ENCODE measurements around the gene RAMP2. TPM values are rescaled to one million over a fixed set of nuclear protein-coding genes. Genes with fewer than 3 reads are reported as not detected.

Gene RAMP2
- total RNA-seq, 4 donors from 2014 or later: 4.7 to 23.3 (median 11.8) TPM; not detected in 1

DNA sequence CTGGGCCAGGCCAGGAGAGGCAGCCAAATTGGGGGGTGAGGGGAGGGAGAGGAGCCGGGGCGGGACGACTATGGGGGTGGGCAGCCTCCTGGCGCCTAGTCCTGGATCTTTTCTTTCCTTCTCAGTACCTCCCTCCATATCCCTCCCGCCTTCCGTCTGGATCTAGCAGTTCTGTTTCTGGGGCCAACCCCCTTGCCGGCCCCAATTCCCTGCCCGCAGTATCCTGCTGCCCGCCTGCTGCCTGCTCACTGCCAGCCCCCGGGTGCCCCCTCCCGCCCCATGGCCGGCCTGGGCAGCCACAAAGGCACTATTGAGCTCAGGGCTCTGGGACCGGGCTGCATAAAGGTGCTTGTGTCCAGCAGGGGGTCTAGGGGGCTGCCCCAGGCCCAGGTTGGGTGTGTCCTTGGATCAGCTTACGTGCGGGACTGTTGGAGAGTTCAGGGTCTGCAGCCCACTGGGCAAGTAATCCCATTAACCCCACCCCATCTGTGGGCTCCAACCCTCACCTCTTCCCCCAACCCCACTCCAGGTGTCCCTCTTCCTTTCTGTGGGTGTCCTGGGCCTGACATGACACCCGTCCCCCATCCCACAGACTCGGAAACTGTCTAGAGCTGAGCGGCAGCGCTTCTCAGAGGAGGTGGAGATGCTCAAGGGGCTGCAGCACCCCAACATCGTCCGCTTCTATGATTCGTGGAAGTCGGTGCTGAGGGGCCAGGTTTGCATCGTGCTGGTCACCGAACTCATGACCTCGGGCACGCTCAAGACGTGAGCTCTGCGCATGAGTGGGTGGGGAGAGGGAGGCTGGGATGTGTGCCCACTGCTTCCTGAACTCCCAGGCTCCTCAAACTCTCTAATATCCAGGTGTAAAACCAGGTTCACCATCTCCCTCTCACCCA is 21.4 kb downstream of the RAMP2 start:
- peak overlapping the region; percentile 0 to 53 (median 24) for H3K4me3 ChIP-seq
- WGBS, 2 donors: 17 to 34% methylated on average over 9 to 15 of the region's 29 CpGs
- H3K4me1 ChIP-seq: peaks cover 8 to 79% (median 13%) of the 10 kb centered on the region in 3 donors
- intact Hi-C loops (cut with DNase I): no loop called here
- H3K27ac ChIP-seq: no peak overlapping the region
- no peak for DNase-seq
- H3K9me3 ChIP-seq: no peaks in the 10 kb centered on the region
- peaks cover 0 to 74% (median 19%) of the 10 kb centered on the region in 4 donors for H3K27me3 ChIP-seq
- no peak for TF ChIP-seq POLR2A (IDR thresholded peaks at IDR 0.05)
- TF ChIP-seq, protein P1, sequence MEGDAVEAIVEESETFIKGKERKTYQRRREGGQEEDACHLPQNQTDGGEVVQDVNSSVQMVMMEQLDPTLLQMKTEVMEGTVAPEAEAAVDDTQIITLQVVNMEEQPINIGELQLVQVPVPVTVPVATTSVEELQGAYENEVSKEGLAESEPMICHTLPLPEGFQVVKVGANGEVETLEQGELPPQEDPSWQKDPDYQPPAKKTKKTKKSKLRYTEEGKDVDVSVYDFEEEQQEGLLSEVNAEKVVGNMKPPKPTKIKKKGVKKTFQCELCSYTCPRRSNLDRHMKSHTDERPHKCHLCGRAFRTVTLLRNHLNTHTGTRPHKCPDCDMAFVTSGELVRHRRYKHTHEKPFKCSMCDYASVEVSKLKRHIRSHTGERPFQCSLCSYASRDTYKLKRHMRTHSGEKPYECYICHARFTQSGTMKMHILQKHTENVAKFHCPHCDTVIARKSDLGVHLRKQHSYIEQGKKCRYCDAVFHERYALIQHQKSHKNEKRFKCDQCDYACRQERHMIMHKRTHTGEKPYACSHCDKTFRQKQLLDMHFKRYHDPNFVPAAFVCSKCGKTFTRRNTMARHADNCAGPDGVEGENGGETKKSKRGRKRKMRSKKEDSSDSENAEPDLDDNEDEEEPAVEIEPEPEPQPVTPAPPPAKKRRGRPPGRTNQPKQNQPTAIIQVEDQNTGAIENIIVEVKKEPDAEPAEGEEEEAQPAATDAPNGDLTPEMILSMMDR (IDR thresholded peaks at IDR 0.05): no peak
- peaks cover 0 to 61% (median 18%) of the 10 kb centered on the region in 3 donors for H3K36me3 ChIP-seq

DNA sequence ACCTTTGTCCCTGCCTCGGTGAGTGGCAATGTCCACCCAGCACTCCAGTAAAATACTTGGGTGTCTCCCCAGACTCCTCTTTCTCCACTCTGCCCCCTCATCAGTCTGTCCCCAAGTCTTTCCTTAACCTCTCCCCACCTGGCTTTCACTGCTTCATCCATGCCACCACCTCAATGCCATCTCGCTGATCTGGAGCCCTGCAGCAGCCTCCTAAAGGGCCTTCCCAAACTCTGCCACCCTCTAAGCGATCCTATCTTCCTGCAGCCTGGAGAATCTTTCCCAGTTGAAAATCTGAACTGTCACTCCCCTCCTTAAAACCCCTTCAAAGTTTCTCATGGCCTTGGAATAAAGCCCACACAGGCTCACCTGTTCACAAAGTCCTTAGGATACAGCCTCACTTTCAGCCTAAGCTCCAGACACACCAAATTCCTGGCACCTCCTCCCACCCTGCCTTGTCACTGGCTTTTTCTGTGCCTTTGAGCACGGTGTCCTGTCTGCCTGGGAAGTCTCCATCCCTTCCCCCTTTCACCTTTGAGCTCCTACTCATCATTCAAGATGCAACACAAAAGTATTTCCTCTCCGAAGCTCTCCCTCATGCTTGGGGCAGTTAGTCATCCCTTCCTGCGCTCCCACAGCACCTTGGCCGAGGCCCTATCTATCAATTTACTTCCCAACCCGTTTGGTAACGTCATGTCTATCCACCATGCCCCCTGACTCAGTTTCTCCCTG is 22.2 kb downstream of the RAMP2 start:
- H3K27me3 ChIP-seq: peaks cover 0 to 82% (median 19%) of the 10 kb centered on the region in 4 donors
- intact Hi-C loops (cut with DNase I): no loop called here

DNA sequence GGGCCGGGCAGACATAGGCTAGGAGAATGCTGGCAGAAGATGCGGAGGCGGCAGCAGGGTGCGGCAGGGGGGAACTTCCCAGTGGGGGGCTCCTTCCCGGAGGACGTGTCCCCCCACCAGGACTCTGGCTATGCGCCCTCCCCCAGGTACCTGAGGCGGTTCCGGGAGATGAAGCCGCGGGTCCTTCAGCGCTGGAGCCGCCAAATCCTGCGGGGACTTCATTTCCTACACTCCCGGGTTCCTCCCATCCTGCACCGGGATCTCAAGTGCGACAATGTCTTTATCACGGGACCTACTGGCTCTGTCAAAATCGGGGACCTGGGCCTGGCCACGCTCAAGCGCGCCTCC is 22.7 kb downstream of the RAMP2 start:
- Histone ChIP-seq H3K27me3 (peaks cover 0 to 83% (median 19%) of the 10 kb centered on the region in 4 donors), H3K36me3 (peaks cover 0 to 57% (median 8%) of the 10 kb centered on the region in 3 donors), H3K27ac (no peak overlapping the region), H3K4me1 (peaks cover 8 to 67% (median 13%) of the 10 kb centered on the region in 3 donors), H3K9me3 (no peaks in the 10 kb centered on the region), H3K4me3 (no peak overlapping the region)
- TF ChIP-seq POLR2A (IDR thresholded peaks at IDR 0.05): no peak
- TF ChIP-seq, protein P1 (IDR thresholded peaks at IDR 0.05): no peak
- intact Hi-C loops (cut with DNase I): no loop called here
- DNase-seq: no peak
- 20% methylated on average over 4 of the region's 22 CpGs; no CpG with 5 or more reads in 1 of the 2 donors for WGBS, 2 donors

More for the DNA sequence above, 22.2 kb downstream of the RAMP2 start:
- Histone ChIP-seq H3K4me3 (no peak overlapping the region), H3K4me1 (peaks cover 8 to 72% (median 13%) of the 10 kb centered on the region in 3 donors), H3K36me3 (peaks cover 0 to 61% (median 13%) of the 10 kb centered on the region in 3 donors), H3K9me3 (no peaks in the 10 kb centered on the region), H3K27ac (no peak overlapping the region)
- no peak for DNase-seq
- WGBS, 2 donors: 25 to 53% methylated on average over 7 to 9 of the region's 9 CpGs
- TF ChIP-seq POLR2A (IDR thresholded peaks at IDR 0.05): no peak
- TF ChIP-seq, protein P1 (IDR thresholded peaks at IDR 0.05): no peak

DNA sequence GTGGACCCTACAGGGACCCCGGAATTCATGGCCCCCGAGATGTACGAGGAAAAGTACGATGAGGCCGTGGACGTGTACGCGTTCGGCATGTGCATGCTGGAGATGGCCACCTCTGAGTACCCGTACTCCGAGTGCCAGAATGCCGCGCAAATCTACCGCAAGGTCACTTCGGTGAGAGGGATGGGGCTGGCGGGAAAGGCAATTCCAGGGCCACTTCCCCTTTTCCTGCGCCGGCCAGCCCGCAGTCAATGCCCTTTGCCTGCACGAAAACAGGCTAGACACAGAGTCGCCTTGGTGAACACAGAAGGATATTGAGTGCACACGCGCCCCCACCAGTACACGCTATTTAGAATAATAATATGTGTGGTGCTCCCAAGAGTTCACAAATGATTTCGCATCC is 23.4 kb downstream of the RAMP2 start:
- TF ChIP-seq POLR2A (IDR thresholded peaks at IDR 0.05): no peak
- TF ChIP-seq, protein P1 (IDR thresholded peaks at IDR 0.05): no peak
- Histone ChIP-seq H3K36me3 (peaks cover 0 to 56% (median 1%) of the 10 kb centered on the region in 3 donors), H3K4me1 (peaks cover 8 to 61% (median 13%) of the 10 kb centered on the region in 3 donors), H3K9me3 (no peaks in the 10 kb centered on the region), H3K4me3 (no peak overlapping the region), H3K27ac (no peak overlapping the region), H3K27me3 (peaks cover 0 to 83% (median 19%) of the 10 kb centered on the region in 4 donors)
- WGBS, 2 donors: 46 to 63% methylated on average over 6 to 8 of the region's 25 CpGs
- no peak for DNase-seq
- intact Hi-C loops (cut with DNase I): no loop called here

Data from esophagus squamous epithelium (tissue), 5 donors.